ENCODE measurements around the gene CLCN6.

DNA sequence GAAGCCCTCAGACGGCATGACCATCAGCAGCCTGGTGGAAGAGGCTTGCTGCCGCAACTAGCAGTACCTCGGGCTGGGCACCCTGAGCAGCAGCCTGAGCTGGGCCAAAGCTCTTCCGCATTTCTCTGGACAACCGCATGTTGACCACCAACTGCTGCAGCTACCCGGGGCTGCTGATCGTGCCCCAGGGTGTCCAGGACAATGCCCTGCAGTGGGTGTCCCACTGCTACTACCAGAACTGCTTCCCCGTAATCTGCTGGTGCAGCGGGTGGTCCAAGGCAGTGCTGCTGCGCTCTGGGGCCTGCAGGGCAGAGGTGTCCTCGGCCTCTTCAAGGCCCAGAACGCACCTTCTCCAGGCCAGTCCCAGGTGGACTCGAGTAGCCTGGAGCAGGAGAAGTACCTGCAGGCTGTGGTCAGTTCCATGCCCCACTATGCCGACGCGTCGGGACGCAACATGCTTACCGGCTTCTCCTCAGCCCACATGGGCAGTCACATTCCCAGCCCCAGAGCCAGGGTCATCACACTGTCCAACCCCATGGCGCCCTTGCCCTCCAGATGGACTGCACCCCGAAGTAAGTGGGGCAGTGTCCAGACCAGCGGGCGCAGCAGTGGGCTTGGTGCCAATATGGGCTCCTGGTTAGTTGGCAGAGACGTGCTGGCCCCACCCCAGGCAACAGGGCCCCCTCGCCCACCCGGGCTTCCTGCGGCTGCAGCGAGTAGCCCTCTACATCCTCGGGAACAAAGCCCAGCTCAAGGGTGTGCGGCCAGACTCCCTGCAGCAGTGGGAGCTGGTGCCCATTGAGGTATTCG, 72.3 kb downstream of the CLCN6 start:
- TF ChIP-seq, protein P1, sequence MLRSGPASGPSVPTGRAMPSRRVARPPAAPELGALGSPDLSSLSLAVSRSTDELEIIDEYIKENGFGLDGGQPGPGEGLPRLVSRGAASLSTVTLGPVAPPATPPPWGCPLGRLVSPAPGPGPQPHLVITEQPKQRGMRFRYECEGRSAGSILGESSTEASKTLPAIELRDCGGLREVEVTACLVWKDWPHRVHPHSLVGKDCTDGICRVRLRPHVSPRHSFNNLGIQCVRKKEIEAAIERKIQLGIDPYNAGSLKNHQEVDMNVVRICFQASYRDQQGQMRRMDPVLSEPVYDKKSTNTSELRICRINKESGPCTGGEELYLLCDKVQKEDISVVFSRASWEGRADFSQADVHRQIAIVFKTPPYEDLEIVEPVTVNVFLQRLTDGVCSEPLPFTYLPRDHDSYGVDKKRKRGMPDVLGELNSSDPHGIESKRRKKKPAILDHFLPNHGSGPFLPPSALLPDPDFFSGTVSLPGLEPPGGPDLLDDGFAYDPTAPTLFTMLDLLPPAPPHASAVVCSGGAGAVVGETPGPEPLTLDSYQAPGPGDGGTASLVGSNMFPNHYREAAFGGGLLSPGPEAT (IDR thresholded peaks at IDR 0.05; ENCODE audit: low read depth), result no peak
- no peak for TF ChIP-seq MEF2A (IDR thresholded peaks at IDR 0.05; ENCODE audit: insufficient read depth, low read depth, low read length)
- TF ChIP-seq, protein P2, sequence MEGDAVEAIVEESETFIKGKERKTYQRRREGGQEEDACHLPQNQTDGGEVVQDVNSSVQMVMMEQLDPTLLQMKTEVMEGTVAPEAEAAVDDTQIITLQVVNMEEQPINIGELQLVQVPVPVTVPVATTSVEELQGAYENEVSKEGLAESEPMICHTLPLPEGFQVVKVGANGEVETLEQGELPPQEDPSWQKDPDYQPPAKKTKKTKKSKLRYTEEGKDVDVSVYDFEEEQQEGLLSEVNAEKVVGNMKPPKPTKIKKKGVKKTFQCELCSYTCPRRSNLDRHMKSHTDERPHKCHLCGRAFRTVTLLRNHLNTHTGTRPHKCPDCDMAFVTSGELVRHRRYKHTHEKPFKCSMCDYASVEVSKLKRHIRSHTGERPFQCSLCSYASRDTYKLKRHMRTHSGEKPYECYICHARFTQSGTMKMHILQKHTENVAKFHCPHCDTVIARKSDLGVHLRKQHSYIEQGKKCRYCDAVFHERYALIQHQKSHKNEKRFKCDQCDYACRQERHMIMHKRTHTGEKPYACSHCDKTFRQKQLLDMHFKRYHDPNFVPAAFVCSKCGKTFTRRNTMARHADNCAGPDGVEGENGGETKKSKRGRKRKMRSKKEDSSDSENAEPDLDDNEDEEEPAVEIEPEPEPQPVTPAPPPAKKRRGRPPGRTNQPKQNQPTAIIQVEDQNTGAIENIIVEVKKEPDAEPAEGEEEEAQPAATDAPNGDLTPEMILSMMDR (IDR thresholded peaks at IDR 0.05 in 2 of 3, conservative IDR thresholded peaks at IDR 0.05 in 1 of 3; ENCODE audit: control insufficient read depth in 2 of 3, extremely low read depth in 1 of 3, insufficient read depth in 1 of 3, low read depth in 3 of 3, low read length in 3 of 3), result no peak
- TF ChIP-seq POLR2A (IDR thresholded peaks at IDR 0.05; ENCODE audit: low read depth, low read length), result no peak
- TF ChIP-seq, protein P3, sequence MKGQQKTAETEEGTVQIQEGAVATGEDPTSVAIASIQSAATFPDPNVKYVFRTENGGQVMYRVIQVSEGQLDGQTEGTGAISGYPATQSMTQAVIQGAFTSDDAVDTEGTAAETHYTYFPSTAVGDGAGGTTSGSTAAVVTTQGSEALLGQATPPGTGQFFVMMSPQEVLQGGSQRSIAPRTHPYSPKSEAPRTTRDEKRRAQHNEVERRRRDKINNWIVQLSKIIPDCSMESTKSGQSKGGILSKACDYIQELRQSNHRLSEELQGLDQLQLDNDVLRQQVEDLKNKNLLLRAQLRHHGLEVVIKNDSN (IDR thresholded peaks at IDR 0.05; ENCODE audit: borderline replicate concordance, extremely low read length, insufficient read depth, low read depth, low read length), result no peak
